KMS-11 (cell line): ENCODE results near the gene OR52E4.

Experiments used
- H2AFZ ChIP-seq: fragments of 200-600 bp; sonication (generic); 2 replicates; pipeline ENCODE4 v1.6.1; 2016; ENCODE audit warnings: antibody characterized with exemption, mixed run types, low read depth
- H3K27ac ChIP-seq: fragments of 200-600 bp; sonication (generic); 2 replicates; pipeline ENCODE4 v1.6.1; 2016; ENCODE audit warnings: mild to moderate bottlenecking, mixed run types
- H3K27me3 ChIP-seq: fragments of 200-600 bp; sonication (generic); 2 replicates; pipeline ENCODE4 v1.6.1; 2017; ENCODE audit warnings: mild to moderate bottlenecking, low read depth, mixed run types, moderate library complexity; ENCODE audit not compliant: insufficient read depth
- H3K36me3 ChIP-seq: fragments of 200-600 bp; sonication (generic); 2 replicates; pipeline ENCODE4 v1.6.1; 2017; ENCODE audit warnings: mild to moderate bottlenecking, mixed run types; ENCODE audit not compliant: insufficient read depth
- H3K4me1 ChIP-seq: fragments of 200-600 bp; sonication (generic); 2 replicates; pipeline ENCODE4 v1.6.1; 2016; ENCODE audit warnings: mild to moderate bottlenecking, low read depth, mixed run types; ENCODE audit not compliant: poor library complexity, severe bottlenecking
- H3K4me2 ChIP-seq: fragments of 200-600 bp; sonication (generic); 2 replicates; pipeline ENCODE4 v1.7.0; 2016; ENCODE audit warnings: mild to moderate bottlenecking, mixed run types
- H3K4me3 ChIP-seq: fragments of 200-600 bp; sonication (generic); IDR thresholded peaks from 2 replicates; pipeline ENCODE4 v1.6.1; 2017; ENCODE audit warnings: low read depth, low read length, mixed read lengths; ENCODE audit not compliant: insufficient read depth
- H3K79me2 ChIP-seq: fragments of 200-600 bp; sonication (generic); 2 replicates; pipeline ENCODE4 v1.6.1; 2016; ENCODE audit warnings: low read depth, mixed run types; ENCODE audit not compliant: insufficient read depth
- H3K9ac ChIP-seq: fragments of 200-600 bp; sonication (generic); 2 replicates; pipeline ENCODE4 v1.6.1; 2016; ENCODE audit warnings: mild to moderate bottlenecking, mixed run types
- H4K20me1 ChIP-seq: fragments of 200-600 bp; sonication (generic); 2 replicates; pipeline ENCODE4 v1.6.1; 2016; ENCODE audit warnings: mild to moderate bottlenecking, mixed run types; ENCODE audit not compliant: insufficient read depth
- CTCF ChIP-seq: fragments of 200-600 bp; sonication (generic); conservative IDR thresholded peaks from 2 replicates; pipeline ENCODE4 v1.6.1; 2017; ENCODE audit warnings: low read depth, mild to moderate bottlenecking, antibody characterized with exemption, low read length, moderate library complexity, mixed read lengths

OR52E4 gene

GRCh38 chr11:5857590-5857989, 22.8 kb upstream of the OR52E4 start, which contains the start of gene OR52E8:
Gene OR52E8 (minus strand): TSS chr11:5857690. CDS start chr11:5857690, 0 bp downstream.
- Histone ChIP-seq H4K20me1 (no peaks in the 10 kb centered on the region), H3K4me2 (no peak within 1 kb of the TSS), H3K36me3 (no peaks in the 10 kb centered on the region), H3K4me3 (no peak within 1 kb of the TSS), H3K9ac (no peak within 1 kb of the TSS), H3K27ac (no peak within 1 kb of the TSS), H2AFZ (no peak within 1 kb of the TSS), H3K79me2 (no peaks in the 10 kb centered on the region), H3K4me1 (no peaks in the 10 kb centered on the region), H3K27me3 (no peaks in the 10 kb centered on the region)
- TF ChIP-seq CTCF = no peak

- no peaks in the 10 kb centered on the region for H3K79me2 ChIP-seq
- no peaks in the 10 kb centered on the region for H3K4me1 ChIP-seq
- H3K36me3 ChIP-seq = no peaks in the 10 kb centered on the region
- no peak overlapping the region for H3K9ac ChIP-seq
- no peak for TF ChIP-seq CTCF
- no peaks in the 10 kb centered on the region for H4K20me1 ChIP-seq
- no peak overlapping the region for H2AFZ ChIP-seq
- no peaks in the 10 kb centered on the region for H3K27me3 ChIP-seq
- no peak overlapping the region for H3K4me2 ChIP-seq
- no peak overlapping the region for H3K27ac ChIP-seq
- H3K4me3 ChIP-seq = no peak overlapping the region
These were observed 14.6 kb upstream of the OR52E4 start for GRCh38 chr11:5865826-5866225.

- Histone ChIP-seq H3K4me1 (no peaks in the 10 kb centered on the region), H2AFZ (no peak overlapping the region), H4K20me1 (no peaks in the 10 kb centered on the region), H3K27ac (no peak overlapping the region), H3K79me2 (no peaks in the 10 kb centered on the region), H3K36me3 (no peaks in the 10 kb centered on the region), H3K27me3 (no peaks in the 10 kb centered on the region), H3K4me3 (no peak overlapping the region), H3K4me2 (no peak overlapping the region), H3K9ac (no peak overlapping the region)
- no peak for TF ChIP-seq CTCF
These were observed 1.9 kb upstream of the OR52E4 start for GRCh38 chr11:5878564-5878963.

GRCh38 chr11:5881756-5882155, 1.3 kb downstream of the OR52E4 start:
- Histone ChIP-seq H3K27ac (no peak overlapping the region), H3K4me1 (no peaks in the 10 kb centered on the region), H2AFZ (no peak overlapping the region), H3K27me3 (no peaks in the 10 kb centered on the region), H3K4me2 (no peak overlapping the region), H3K79me2 (no peaks in the 10 kb centered on the region), H4K20me1 (no peaks in the 10 kb centered on the region), H3K9ac (no peak overlapping the region), H3K4me3 (no peak overlapping the region), H3K36me3 (no peaks in the 10 kb centered on the region)
- no peak for TF ChIP-seq CTCF
